ENCODE measurements around the gene ATXN10. TPM values are rescaled to one million over a fixed set of nuclear protein-coding genes. Genes with fewer than 3 reads are reported as not detected.
"Not testable (repeated sequence)": the region's sequence is repeated elsewhere in the genome, so short reads cannot be mapped to it uniquely, and the experiment has no call there.

The ATXN10 gene
- polyA plus RNA-seq, 3 donors = 40.9 to 64.7 (median 52.3) TPM

GRCh38 chr22:45640291-45640940, 31.2 kb upstream of the ATXN10 start:
- 73 to 86% (median 84%) methylated on average over 7 of the region's 7 CpGs for WGBS, 3 donors

GRCh38 chr22:45640941-45641621, 30.6 kb upstream of the ATXN10 start:
- 84 to 90% (median 87%) methylated on average over 24 of the region's 24 CpGs for WGBS, 3 donors
- no peak overlapping the region for H3K27ac ChIP-seq (ENCODE audit: low read depth, low read length)

More at GRCh38 chr22:45640291-45640940, 31.2 kb upstream of the ATXN10 start:
- H3K27ac ChIP-seq (ENCODE audit: low read depth, low read length) = no peak overlapping the region

GRCh38 chr22:45642986-45643385, 28.6 kb upstream of the ATXN10 start:
- 27 to 37% (median 34%) methylated on average over 2 of the region's 2 CpGs for WGBS, 3 donors
- H3K27ac ChIP-seq (ENCODE audit: low read depth, low read length) = no peak overlapping the region

- 62 to 83% (median 82%) methylated on average over 12 of the region's 12 CpGs for WGBS, 3 donors
Observed at GRCh38 chr22:45644714-45645113, 26.9 kb upstream of the ATXN10 start.

GRCh38 chr22:45645150-45645525, 26.5 kb upstream of the ATXN10 start:
- WGBS, 3 donors = 35 to 42% (median 36%) methylated on average over 16 of the region's 16 CpGs
- H3K27ac ChIP-seq (ENCODE audit: low read depth, low read length) = no peak overlapping the region

More at GRCh38 chr22:45644714-45645113, 26.9 kb upstream of the ATXN10 start:
- no peak overlapping the region for H3K27ac ChIP-seq (ENCODE audit: low read depth, low read length)

GRCh38 chr22:45645526-45646414, 25.9 kb upstream of the ATXN10 start:
- no peak overlapping the region for H3K27ac ChIP-seq (ENCODE audit: low read depth, low read length)
- WGBS, 3 donors = 20 to 23% (median 21%) methylated on average over 46 to 54 of the region's 54 CpGs

- WGBS, 3 donors = 79 to 88% (median 86%) methylated on average over 18 of the region's 18 CpGs
- H3K27ac ChIP-seq (ENCODE audit: low read depth, low read length) = no peak overlapping the region
Observed at GRCh38 chr22:45647532-45648225, 24.0 kb upstream of the ATXN10 start.

GRCh38 chr22:45648301-45649117, 23.1 kb upstream of the ATXN10 start:
- H3K27ac ChIP-seq (ENCODE audit: low read depth, low read length) = no peak overlapping the region
- WGBS, 3 donors = 75 to 83% (median 76%) methylated on average over 24 of the region's 24 CpGs

- 88 to 94% (median 93%) methylated on average over 6 of the region's 6 CpGs for WGBS, 3 donors
- no peak overlapping the region for H3K27ac ChIP-seq (ENCODE audit: low read depth, low read length)
Observed at GRCh38 chr22:45649809-45650208, 21.8 kb upstream of the ATXN10 start.

- 90 to 94% (median 94%) methylated on average over 12 of the region's 12 CpGs for WGBS, 3 donors
- H3K27ac ChIP-seq (ENCODE audit: low read depth, low read length) = no peak overlapping the region
Observed at GRCh38 chr22:45650721-45651120, 20.9 kb upstream of the ATXN10 start.

- no peak overlapping the region for H3K27ac ChIP-seq (ENCODE audit: low read depth, low read length)
- 86 to 91% (median 90%) methylated on average over 11 of the region's 11 CpGs for WGBS, 3 donors
Observed at GRCh38 chr22:45651931-45652528, 19.6 kb upstream of the ATXN10 start.

- 95 to 98% (median 96%) methylated on average over 2 of the region's 2 CpGs for WGBS, 3 donors
Observed at GRCh38 chr22:45656577-45656976, 15.1 kb upstream of the ATXN10 start.

GRCh38 chr22:45657701-45658100, 13.9 kb upstream of the ATXN10 start:
- H3K27ac ChIP-seq (ENCODE audit: low read depth, low read length) = no peak overlapping the region
- 64 to 79% (median 73%) methylated on average over 4 of the region's 4 CpGs for WGBS, 3 donors

More at GRCh38 chr22:45656577-45656976, 15.1 kb upstream of the ATXN10 start:
- no peak overlapping the region for H3K27ac ChIP-seq (ENCODE audit: low read depth, low read length)

- 50 to 74% (median 56%) methylated on average over 1 of the region's 1 CpG for WGBS, 3 donors
Observed at GRCh38 chr22:45664136-45664646, 7.4 kb upstream of the ATXN10 start.

GRCh38 chr22:45667486-45667885, 4.1 kb upstream of the ATXN10 start:
- WGBS, 3 donors = 39 to 92% (median 90%) methylated on average over 5 of the region's 5 CpGs
- H3K27ac ChIP-seq (ENCODE audit: low read depth, low read length) = no peak overlapping the region

More at GRCh38 chr22:45664136-45664646, 7.4 kb upstream of the ATXN10 start:
- no peak overlapping the region for H3K27ac ChIP-seq (ENCODE audit: low read depth, low read length)

- H3K27ac ChIP-seq (ENCODE audit: low read depth, low read length) = not testable (repeated sequence)
- 86 to 96% (median 92%) methylated on average over 2 of the region's 2 CpGs for WGBS, 3 donors
Observed at GRCh38 chr22:45670363-45670762, 1.3 kb upstream of the ATXN10 start.

Data from adipose tissue (tissue), 3 donors.